Activated T-helper 1 cell treated with anti-CD3 and anti-CD28 coated beads, Interleukin-2, amount 50 U/mL, for 16 hours (primary cell): ENCODE measurements around the gene DOCK11.

Source experiments
- DNase-seq, 2 donors: peaks; one replicate each; pipeline ENCODE4 v3.0.0-alpha.2; 2020; ENCODE audit warnings: low read depth in 1 of 2, low spot score in 1 of 2

DOCK11 gene

GRCh38 chrX:118528071-118528737 lies 32.6 kb downstream of the DOCK11 start:
- peak; percentile 6 to 27 for DNase-seq

- no peak for DNase-seq
Measured at GRCh38 chrX:118530219-118530911, 34.8 kb downstream of the DOCK11 start.

- no peak for DNase-seq
Measured at GRCh38 chrX:118534716-118535493, 39.3 kb downstream of the DOCK11 start.

- no peak for DNase-seq
Measured at GRCh38 chrX:118536204-118536603, 40.6 kb downstream of the DOCK11 start.

GRCh38 chrX:118536687-118537461 lies 41.3 kb downstream of the DOCK11 start:
- DNase-seq, result peak; percentile 7 to 12

- DNase-seq, result no peak
Measured at GRCh38 chrX:118538386-118538785, 42.8 kb downstream of the DOCK11 start.

- no peak for DNase-seq
Measured at GRCh38 chrX:118540342-118540741, 44.7 kb downstream of the DOCK11 start.

GRCh38 chrX:118541482-118541881 lies 45.9 kb downstream of the DOCK11 start:
- no peak for DNase-seq

GRCh38 chrX:118545510-118545909 lies 49.9 kb downstream of the DOCK11 start:
- no peak for DNase-seq

GRCh38 chrX:118548841-118549240 lies 53.2 kb downstream of the DOCK11 start:
- no peak for DNase-seq

GRCh38 chrX:118550792-118551191 lies 55.2 kb downstream of the DOCK11 start:
- no peak for DNase-seq

- DNase-seq, result no peak
Measured at GRCh38 chrX:118551426-118551825, 55.8 kb downstream of the DOCK11 start.

GRCh38 chrX:118552121-118552900 lies 56.7 kb downstream of the DOCK11 start:
- no peak for DNase-seq

GRCh38 chrX:118553042-118553710 lies 57.6 kb downstream of the DOCK11 start:
- DNase-seq, result no peak

GRCh38 chrX:118554511-118554910 lies 58.9 kb downstream of the DOCK11 start:
- no peak for DNase-seq

- no peak for DNase-seq
Measured at GRCh38 chrX:118558926-118559325, 63.3 kb downstream of the DOCK11 start.

- DNase-seq, result no peak
Measured at GRCh38 chrX:118560489-118560888, 64.9 kb downstream of the DOCK11 start.

- no peak for DNase-seq
Measured at GRCh38 chrX:118562582-118563164, 67.1 kb downstream of the DOCK11 start.

- no peak for DNase-seq
Measured at GRCh38 chrX:118564498-118564897, 68.9 kb downstream of the DOCK11 start.

GRCh38 chrX:118565853-118566252 lies 70.2 kb downstream of the DOCK11 start:
- DNase-seq, result no peak
